OCI-LY7 (cell line): ENCODE measurements around the gene FOXD3.

Experiments used
- CTCF ChIP-seq: fragments of 200-600 bp; sonication (generic); conservative IDR thresholded peaks from 2 replicates; pipeline ENCODE4 v1.5.1; 2014; ENCODE audit warnings: mild to moderate bottlenecking, antibody characterized with exemption, low read length, moderate library complexity, mixed read lengths
- EZH2phosphoT487 ChIP-seq: fragments of 200-600 bp; sonication (generic); IDR thresholded peaks from 2 replicates; pipeline ENCODE4 v1.6.1; 2018; ENCODE audit warnings: low read depth, borderline replicate concordance, mild to moderate bottlenecking, mixed run types, antibody characterized with exemption, low read length, moderate library complexity, mixed read lengths

DNA sequence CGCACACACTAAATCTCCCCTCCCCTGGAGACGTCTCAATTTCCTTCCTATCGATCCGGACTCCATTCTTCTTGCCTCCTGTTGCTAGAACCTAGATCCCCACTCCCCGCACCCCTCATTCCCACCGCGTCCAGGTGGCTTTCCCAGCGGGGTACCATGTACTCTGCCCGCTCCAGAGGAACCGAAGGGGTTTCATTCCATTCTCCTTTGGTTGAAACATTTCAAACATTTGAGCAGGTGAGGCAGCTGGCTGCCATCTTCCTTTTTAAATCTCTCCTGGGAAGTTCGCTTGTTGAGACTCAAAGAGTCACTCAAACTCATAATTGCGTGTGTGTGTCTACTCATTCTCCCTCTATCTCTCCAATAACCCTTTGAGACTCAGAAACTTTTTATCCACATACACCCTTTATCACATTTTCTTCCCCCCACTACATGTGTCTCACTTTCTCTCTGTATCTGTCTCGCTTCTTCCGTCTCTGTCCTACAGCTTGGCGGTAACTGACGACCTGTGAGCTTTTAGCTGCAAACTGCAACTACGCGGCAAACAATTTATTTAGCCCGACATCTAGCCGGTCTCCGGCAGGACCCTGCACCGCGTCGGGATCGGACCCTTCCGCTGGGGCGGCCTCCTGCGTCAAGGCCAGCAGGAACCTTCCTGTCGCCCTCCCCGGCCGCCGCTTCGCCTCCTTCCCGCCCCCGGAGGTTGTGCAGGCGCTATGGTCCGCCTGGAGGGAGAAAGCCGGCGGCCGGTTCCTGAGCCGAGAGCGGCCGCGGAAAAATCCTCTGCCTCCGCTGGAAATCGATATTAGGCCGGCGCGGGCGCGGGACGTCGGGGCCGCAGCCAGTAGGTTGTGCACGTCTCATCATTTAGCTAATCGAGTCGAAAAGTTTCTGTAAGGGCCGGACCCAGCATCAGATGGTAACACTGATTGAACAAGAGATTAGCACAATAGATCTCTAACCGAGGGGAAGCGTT, 3.0 kb upstream of the FOXD3 start:
- no peak for TF ChIP-seq CTCF
- no peak for TF ChIP-seq EZH2phosphoT487
